SK-N-MC (cell line): ENCODE measurements around the gene COASY.
A peak's percentile ranks its signal among the peaks of the same experiment; 100 is the strongest.

ENCODE experiments used
- EZH2 ChIP-seq: fragments of 200-600 bp; sonication (generic); IDR thresholded peaks from one replicate; pipeline ENCODE4 v1.6.1; 2017; ENCODE audit warnings: antibody characterized with exemption
- FOXP2 ChIP-seq: optimal IDR thresholded peaks from 2 replicates; pipeline ENCODE3; 2011; ENCODE audit warnings: mild to moderate bottlenecking, moderate library complexity; ENCODE audit not compliant: insufficient read depth; ENCODE audit errors: extremely low read length, control extremely low read depth
- POLR2AphosphoS5 ChIP-seq: IDR thresholded peaks from 2 replicates; pipeline ENCODE4 v1.6.1; 2012; ENCODE audit warnings: mild to moderate bottlenecking, low read depth, low read length, borderline replicate concordance

- TF ChIP-seq POLR2AphosphoS5 = peak; percentile 78
- TF ChIP-seq EZH2 = no peak
- no peak for TF ChIP-seq FOXP2
These were observed at the start of gene COASY for GRCh38 chr17:42561897-42562387.
